GM18870 (cell line): ENCODE measurements around the gene KDM2B.
"Not testable (repeated sequence)": the region's sequence is repeated elsewhere in the genome, so short reads cannot be mapped to it uniquely, and the experiment has no call there.

Experiments
- ATAC-seq: cut with Tn5 transposase; IDR thresholded peaks from one replicate; pipeline ENCODE4 v1.9.1; 2021; ENCODE audit warnings: moderate library complexity; ENCODE audit not compliant: unreplicated experiment

Gene KDM2B

DNA sequence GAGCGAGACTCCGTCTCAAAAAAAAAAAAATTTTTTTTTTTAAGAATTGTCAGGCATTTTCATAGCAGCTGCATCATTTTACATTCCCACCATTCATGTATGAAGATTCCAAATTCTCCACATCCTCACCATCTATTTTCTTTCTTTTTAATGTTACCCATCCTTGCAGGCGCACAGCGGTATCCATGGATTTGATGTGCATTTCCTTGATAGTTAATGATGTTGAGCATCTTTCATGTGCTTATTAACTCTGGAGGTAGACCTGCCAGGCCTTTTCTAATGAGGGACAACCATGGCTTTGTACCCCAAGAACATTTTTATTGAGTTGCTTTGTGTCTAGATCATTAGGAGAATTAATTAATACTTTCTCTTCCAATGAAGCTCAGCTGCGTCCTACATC, 182.5 kb downstream of the KDM2B start:
- ATAC-seq: no peak

DNA sequence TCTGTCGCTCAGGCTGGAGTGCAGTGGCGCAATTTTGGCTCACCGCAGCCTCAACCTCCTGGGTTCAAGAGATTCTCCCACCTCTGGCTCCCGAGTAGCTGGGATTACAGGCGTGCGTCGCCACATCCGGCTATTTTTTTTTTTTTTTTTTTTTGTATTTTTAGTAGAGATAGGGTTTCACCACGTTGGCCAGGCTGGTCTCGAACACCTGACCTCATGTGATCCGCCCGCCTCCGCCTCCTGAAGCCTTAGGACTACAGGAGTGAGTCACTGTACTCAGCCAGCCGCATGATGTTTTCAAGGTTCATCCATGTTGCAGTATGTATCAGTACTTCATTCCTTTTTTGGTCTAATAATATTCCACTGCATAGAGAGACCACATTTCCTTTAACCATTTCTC, 183.3 kb downstream of the KDM2B start:
- no peak for ATAC-seq

DNA sequence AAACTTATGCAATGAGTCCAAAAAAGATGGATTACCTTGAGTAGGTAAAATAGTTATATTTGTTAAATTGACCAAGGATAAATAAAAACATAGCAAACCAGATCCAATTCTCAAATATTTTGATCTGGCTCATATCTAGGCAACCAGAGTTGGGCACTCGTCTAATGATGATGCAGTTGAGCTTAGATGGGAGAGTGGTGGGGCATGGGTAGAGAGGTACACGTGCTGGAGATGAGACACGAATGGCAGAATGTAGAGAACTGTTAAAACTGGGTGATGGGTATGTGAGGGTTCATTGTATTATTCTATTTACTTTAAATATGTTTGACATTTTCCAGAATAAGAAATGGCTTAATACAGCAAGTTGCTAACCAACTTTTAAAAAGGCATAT, 188.5 kb downstream of the KDM2B start:
- no peak for ATAC-seq

DNA sequence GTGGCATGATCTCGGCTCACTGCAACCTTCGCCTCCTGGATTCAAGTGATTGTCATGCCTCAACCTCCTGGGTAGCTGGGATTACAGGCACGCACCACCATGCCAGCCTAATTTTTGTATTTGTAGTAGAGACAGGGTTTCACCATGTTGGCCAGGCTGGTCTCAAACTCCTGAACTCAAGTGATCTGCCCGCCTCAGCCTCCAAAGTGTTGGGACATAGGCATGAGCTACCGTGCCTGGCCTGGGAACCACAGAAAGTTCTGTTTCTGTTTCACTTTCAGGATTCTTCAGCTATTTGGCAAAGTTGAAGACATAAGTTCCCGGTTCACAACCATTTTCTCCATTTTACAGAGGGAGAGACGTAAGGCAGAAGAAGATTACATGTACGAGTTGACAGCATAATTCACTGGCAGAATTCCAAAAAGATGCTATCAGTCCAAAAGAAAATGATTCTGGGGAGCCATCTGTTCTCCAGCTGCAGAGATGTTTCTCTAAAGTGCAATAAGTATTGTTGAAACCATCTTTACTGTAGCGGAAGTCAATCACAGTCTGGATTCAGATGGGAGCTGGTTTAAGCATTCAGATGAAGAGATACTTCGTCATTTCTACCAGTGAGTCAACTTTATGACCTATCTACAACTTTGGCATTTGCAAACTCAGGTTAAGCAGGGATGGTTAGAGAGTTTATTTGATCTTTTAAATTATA, 189.1 kb downstream of the KDM2B start:
- no peak for ATAC-seq

DNA sequence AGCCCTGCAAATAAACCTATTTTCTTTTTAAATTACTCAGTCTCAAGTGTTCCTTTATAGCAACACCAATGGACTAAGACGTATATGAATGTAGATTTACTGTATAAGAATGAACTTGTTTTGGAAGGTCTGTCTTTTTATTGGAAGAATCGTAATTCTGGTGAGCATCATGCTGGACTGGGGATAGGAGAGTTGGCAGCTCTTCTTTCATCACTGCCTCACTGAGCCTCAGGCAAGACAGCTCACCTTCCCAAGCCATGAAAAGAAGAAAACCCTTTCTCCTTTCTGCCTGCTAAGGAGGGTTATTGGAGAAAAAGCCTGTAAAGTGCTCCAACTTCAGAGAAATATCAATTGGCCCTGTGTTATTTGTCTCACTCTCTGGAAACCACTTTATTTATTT, 190.0 kb downstream of the KDM2B start:
- no peak for ATAC-seq

DNA sequence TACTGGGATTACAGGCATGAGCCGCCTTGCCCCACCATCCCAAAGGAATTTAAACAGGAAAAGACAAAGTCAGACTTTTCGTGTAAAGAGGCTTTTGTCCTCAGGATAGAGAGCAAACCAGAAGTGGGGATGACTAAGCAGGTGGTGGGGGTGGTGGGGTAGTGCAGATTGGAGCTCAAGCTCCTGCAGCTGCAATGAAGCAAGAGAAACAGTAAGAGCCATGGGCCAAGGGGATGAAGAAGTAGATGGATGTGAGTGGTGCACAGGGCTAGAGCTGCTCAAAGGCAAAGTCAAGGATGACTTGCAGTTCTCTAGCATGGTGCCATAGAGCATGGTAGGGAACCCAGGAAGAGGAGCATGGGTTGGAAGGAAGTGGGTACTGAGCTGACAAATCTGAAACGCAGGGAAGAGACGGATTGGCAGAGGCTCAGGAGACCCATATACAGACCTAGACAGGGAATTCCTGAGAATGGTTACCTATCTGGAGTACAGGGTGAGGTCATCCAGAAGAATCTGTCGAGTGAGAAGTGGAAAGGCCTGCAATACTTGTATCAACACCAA, 192.3 kb downstream of the KDM2B start:
- no peak for ATAC-seq

DNA sequence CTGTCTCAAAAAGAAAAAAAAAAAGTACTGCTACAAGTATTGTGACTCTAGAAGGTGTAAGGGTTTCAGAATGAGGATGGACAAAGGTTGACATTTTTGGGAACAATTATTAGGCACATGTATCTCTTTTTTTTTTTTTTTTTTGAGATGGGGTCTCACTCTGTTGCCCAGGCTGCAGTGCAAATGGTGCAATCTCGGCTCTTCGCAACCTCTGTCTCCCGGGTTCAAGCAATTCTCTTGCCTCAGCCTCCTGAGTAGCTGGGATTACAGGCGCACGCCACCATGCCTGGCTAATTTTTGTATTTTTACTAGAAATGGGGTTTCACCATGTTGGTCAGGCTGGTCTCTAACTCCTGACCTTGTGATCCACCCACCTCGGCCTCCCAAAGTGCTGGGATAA, 195.9 kb downstream of the KDM2B start:
- not testable (repeated sequence) for ATAC-seq

DNA sequence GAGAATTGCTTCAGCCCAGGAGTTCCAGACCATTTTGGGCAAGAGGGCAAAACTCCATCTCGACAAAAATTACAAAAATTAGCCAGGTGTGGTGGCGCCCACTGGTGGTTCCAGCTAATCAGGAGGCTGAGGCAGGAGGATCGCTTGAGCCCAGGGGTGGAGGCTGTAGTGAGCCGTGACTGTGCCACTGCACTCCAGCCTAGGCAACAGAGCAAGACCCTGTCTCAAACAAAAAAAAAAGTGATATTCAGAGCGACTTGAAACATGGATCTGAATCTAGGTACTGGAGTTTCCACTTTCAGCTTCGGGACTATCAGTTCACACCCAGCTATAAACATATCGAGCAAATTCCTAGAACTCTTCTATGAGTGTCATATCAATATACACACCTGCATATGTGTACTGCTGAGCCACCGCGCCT, 197.2 kb downstream of the KDM2B start:
- no peak for ATAC-seq

DNA sequence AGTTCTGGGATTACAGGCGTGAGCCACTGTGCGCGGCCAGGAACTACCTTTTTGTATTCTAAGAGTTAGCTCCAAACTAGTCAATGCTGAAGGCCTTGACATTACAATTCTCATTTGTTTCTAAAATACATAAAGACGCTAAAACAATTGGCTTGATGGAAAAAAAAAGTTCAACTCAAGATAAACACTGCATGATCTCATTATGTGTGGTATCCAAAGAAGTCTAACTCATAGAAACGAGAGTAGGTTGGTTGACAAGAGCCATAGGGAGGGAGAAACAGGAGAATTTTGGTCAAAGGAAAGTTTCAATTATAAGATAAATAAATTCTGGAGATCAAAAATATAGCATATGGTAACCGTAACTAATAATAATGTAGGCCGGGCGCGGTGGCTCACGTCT, 200.9 kb downstream of the KDM2B start:
- ATAC-seq: no peak
